MM.1S (cell line): ENCODE data around the gene SCRN2.

Experiments used
- DNase-seq: peaks from one replicate; pipeline ENCODE4 v3.0.0-alpha.2; 2015
- H2AFZ ChIP-seq: fragments of 300-600 bp; sonication (generic); 2 replicates; pipeline ENCODE4 v1.6.0; 2016; ENCODE audit warnings: antibody characterized with exemption, low read length
- H3F3A ChIP-seq: fragments of 300-600 bp; sonication (generic); 2 replicates; pipeline ENCODE4 v1.6.1; 2016; ENCODE audit warnings: mild to moderate bottlenecking, antibody characterized with exemption, low read length, moderate library complexity, mixed read lengths; ENCODE audit not compliant: insufficient read depth
- H3K27ac ChIP-seq: fragments of 300-600 bp; sonication (generic); 2 replicates; pipeline ENCODE4 v1.5.1; 2016; ENCODE audit warnings: mild to moderate bottlenecking, low read length
- H3K27me3 ChIP-seq: fragments of 300-600 bp; sonication (generic); replicated peaks from 2 replicates; pipeline ENCODE4 v1.6.0; 2016; ENCODE audit warnings: low read length; ENCODE audit not compliant: insufficient read depth
- H3K36me3 ChIP-seq: fragments of 300-600 bp; sonication (generic); replicated peaks from 2 replicates; pipeline ENCODE4 v1.6.1; 2016; ENCODE audit warnings: mild to moderate bottlenecking, low read length, mixed read lengths; ENCODE audit not compliant: insufficient read depth
- H3K4me1 ChIP-seq: fragments of 300-600 bp; sonication (generic); 2 replicates; pipeline ENCODE4 v1.6.1; 2016; ENCODE audit warnings: low read length, mixed read lengths
- H3K4me2 ChIP-seq: fragments of 300-600 bp; sonication (generic); 2 replicates; pipeline ENCODE4 v1.6.0; 2016; ENCODE audit warnings: low read depth, low read length
- H3K4me3 ChIP-seq: fragments of 300-600 bp; sonication (generic); 2 replicates; pipeline ENCODE4 v1.5.1; 2016; ENCODE audit warnings: low read length, mixed read lengths
- H3K79me2 ChIP-seq: fragments of 300-600 bp; sonication (generic); 2 replicates; pipeline ENCODE4 v1.6.1; 2016; ENCODE audit warnings: mixed run types, low read length, mixed read lengths
- H3K9ac ChIP-seq: fragments of 300-600 bp; sonication (generic); 2 replicates; pipeline ENCODE4 v1.6.1; 2016; ENCODE audit warnings: low read length, mixed read lengths
- H3K9me2 ChIP-seq: fragments of 300-600 bp; sonication (generic); replicated peaks from 2 replicates; pipeline ENCODE4 v1.6.1; 2016; ENCODE audit warnings: mild to moderate bottlenecking, low read length, mixed read lengths; ENCODE audit not compliant: insufficient read depth
- H3K9me3 ChIP-seq: fragments of 300-600 bp; sonication (generic); replicated peaks from 2 replicates; pipeline ENCODE4 v1.6.1; 2016; ENCODE audit warnings: mild to moderate bottlenecking, low read length, mixed read lengths; ENCODE audit not compliant: insufficient read depth
- H4K20me1 ChIP-seq: fragments of 300-600 bp; sonication (generic); 2 replicates; pipeline ENCODE4 v1.6.1; 2016; ENCODE audit warnings: mild to moderate bottlenecking, low read length, moderate library complexity, mixed read lengths; ENCODE audit not compliant: insufficient read depth
- EZH2 ChIP-seq: fragments of 300-600 bp; sonication (generic); optimal IDR thresholded peaks from 2 replicates; pipeline ENCODE3; 2017; ENCODE audit warnings: low read depth, mild to moderate bottlenecking, antibody characterized with exemption, low read length, mixed read lengths
- EZH2phosphoT487 ChIP-seq: fragments of 300-600 bp; sonication (generic); IDR thresholded peaks from 2 replicates; pipeline ENCODE4 v1.6.1; 2018; ENCODE audit warnings: antibody characterized with exemption, low read length
- TF ChIP-seq, protein P1 (sequence below): fragments of 300-600 bp; sonication (generic); IDR thresholded peaks from 2 replicates; pipeline ENCODE4 v1.5.1; 2016; ENCODE audit warnings: antibody characterized with exemption, low read length, mixed read lengths

SCRN2 gene

DNA sequence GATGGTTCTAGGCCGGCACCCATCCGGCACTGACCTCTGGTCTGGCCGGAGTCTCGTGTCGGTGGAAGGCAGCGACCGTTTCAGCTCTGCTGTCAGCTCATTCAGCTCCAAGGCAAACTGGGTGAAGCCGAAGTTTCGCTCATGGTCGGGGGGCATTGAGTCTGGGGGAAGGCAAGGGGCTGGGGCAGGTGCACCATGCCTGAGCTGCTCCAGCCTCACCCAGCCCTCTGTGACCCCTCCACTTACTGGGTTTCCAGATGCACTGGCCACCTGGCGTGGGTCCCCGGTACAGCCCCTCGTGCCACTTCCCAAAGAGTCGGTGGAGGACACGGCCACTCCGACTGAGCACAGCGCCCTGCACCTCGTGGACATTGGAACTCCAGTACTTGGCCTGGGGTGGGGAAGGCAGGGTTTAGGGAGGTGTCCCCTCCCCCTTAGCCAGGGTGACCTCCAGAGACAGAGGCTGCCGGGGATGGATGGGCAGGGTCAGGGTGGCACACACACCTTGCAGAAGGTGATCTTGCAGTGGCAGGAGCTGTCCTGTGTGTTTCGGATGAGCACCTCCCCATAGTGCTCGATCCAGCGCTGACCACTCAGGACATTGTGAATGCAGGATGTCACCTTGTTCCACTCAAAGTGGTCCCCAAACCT, 32.1 kb downstream of the SCRN2 start:
- no peaks in the 10 kb centered on the region for H3K36me3 ChIP-seq
- H3K27ac ChIP-seq = no peak overlapping the region
- no peak overlapping the region for H3K4me2 ChIP-seq

DNA sequence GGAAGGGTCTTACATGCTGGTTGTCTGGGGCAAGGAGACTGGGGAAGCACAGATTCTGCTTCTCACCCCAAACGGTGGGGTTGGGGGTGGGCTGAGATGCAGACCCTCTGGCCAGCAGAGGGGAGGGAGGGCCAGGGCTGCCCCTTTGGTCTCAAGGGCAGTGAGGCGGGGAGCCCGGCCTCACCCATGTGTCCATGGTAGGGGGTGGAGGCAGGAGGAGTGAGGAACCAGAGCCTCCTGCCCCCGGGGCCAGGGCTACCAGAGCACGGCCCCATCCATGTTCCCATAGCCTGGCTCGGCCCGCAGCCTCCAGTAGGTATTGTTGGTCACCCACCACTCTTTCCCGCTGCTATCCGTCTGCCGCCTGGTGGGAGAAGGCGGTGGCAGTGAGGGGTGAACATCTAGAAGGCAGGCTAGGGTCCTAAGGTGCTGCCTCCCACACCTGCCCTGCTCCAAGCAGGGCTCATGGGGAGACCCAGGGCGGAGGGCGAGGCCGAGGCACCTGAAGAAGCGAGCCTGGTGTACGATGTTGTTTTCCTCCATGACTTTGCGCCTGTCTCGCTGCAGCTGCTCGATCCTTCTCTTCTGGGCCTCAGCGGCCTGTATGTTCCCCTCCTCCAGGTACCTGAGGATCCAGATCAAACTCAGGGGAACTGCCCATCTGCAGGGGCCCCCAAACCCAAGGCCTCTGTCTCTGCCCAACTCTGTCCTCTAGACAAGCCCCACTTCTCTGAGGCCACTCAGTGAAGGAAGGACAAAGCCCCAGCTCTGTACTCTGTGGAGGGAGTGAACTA, 32.8 kb downstream of the SCRN2 start:
- no peak overlapping the region for H3K9ac ChIP-seq
- H3K4me3 ChIP-seq = no peak overlapping the region
- no peak overlapping the region for H3K4me2 ChIP-seq
- H4K20me1 ChIP-seq = no peaks in the 10 kb centered on the region
- no peaks in the 10 kb centered on the region for H3K9me2 ChIP-seq
- no peaks in the 10 kb centered on the region for H3K79me2 ChIP-seq
- no peaks in the 10 kb centered on the region for H3K9me3 ChIP-seq
- H3F3A ChIP-seq = no peaks in the 10 kb centered on the region
- H2AFZ ChIP-seq = no peak overlapping the region
- H3K36me3 ChIP-seq = no peaks in the 10 kb centered on the region
- TF ChIP-seq EZH2 (no peak), EZH2phosphoT487 (no peak)
- TF ChIP-seq, protein P1, sequence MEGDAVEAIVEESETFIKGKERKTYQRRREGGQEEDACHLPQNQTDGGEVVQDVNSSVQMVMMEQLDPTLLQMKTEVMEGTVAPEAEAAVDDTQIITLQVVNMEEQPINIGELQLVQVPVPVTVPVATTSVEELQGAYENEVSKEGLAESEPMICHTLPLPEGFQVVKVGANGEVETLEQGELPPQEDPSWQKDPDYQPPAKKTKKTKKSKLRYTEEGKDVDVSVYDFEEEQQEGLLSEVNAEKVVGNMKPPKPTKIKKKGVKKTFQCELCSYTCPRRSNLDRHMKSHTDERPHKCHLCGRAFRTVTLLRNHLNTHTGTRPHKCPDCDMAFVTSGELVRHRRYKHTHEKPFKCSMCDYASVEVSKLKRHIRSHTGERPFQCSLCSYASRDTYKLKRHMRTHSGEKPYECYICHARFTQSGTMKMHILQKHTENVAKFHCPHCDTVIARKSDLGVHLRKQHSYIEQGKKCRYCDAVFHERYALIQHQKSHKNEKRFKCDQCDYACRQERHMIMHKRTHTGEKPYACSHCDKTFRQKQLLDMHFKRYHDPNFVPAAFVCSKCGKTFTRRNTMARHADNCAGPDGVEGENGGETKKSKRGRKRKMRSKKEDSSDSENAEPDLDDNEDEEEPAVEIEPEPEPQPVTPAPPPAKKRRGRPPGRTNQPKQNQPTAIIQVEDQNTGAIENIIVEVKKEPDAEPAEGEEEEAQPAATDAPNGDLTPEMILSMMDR = no peak
- DNase-seq = no peak
- H3K4me1 ChIP-seq = no peaks in the 10 kb centered on the region
- no peak overlapping the region for H3K27ac ChIP-seq
- no peaks in the 10 kb centered on the region for H3K27me3 ChIP-seq

More for the DNA sequence above, 32.1 kb downstream of the SCRN2 start:
- H3K4me1 ChIP-seq = no peaks in the 10 kb centered on the region
- no peak overlapping the region for H3K9ac ChIP-seq
- no peak overlapping the region for H2AFZ ChIP-seq
- no peaks in the 10 kb centered on the region for H4K20me1 ChIP-seq
- H3K4me3 ChIP-seq = no peak overlapping the region
- no peaks in the 10 kb centered on the region for H3F3A ChIP-seq
- H3K9me2 ChIP-seq = no peaks in the 10 kb centered on the region
- no peaks in the 10 kb centered on the region for H3K9me3 ChIP-seq
- H3K79me2 ChIP-seq = no peaks in the 10 kb centered on the region
- no peaks in the 10 kb centered on the region for H3K27me3 ChIP-seq
- no peak for TF ChIP-seq EZH2
- TF ChIP-seq, protein P1 = no peak
- TF ChIP-seq EZH2phosphoT487 = no peak
- no peak for DNase-seq

DNA sequence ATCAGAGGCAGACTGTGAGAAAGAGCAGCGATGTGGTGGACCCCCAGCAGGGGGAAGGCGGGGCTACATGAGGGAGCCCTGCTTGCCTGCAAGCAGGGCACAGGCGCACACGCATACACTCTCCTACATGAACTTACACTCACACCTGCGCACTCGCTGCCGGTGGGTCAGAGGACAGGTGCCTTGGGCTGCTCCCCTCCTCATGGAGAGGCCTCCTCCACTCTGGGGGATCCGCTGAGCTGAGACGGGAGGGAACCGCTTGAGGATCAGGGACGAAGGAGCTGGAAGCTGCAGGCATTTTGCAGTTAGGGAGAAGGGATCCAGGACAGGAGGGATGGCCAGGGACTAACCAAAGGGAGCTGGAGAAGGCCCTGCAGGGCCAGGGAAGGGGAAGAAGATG, 33.7 kb downstream of the SCRN2 start:
- Histone ChIP-seq H3K9ac (no peak overlapping the region), H3K9me3 (no peaks in the 10 kb centered on the region), H4K20me1 (no peaks in the 10 kb centered on the region), H3K79me2 (no peaks in the 10 kb centered on the region), H2AFZ (no peak overlapping the region), H3K27ac (no peak overlapping the region), H3F3A (no peaks in the 10 kb centered on the region), H3K4me1 (no peaks in the 10 kb centered on the region), H3K4me3 (no peak overlapping the region), H3K36me3 (no peaks in the 10 kb centered on the region), H3K27me3 (no peaks in the 10 kb centered on the region), H3K9me2 (no peaks in the 10 kb centered on the region), H3K4me2 (no peak overlapping the region)
- DNase-seq = no peak
- TF ChIP-seq, protein P1 = no peak
- no peak for TF ChIP-seq EZH2phosphoT487
- no peak for TF ChIP-seq EZH2
